GM20431 (cell line): Measurements from ENCODE around the gene RNF130.
"Not testable (repeated sequence)": the region's sequence is repeated elsewhere in the genome, so short reads cannot be mapped to it uniquely, and the experiment has no call there.

Source experiments
- in situ Hi-C: fragments of 300-500 bp; cut with MseI, MboI; formaldehyde crosslinking; loops from one replicate; pipeline ENCODE4 v1.15.0; 2020; ENCODE audit warnings: low sequenced_read_pairs; ENCODE audit not compliant: unreplicated experiment

The RNF130 gene

DNA sequence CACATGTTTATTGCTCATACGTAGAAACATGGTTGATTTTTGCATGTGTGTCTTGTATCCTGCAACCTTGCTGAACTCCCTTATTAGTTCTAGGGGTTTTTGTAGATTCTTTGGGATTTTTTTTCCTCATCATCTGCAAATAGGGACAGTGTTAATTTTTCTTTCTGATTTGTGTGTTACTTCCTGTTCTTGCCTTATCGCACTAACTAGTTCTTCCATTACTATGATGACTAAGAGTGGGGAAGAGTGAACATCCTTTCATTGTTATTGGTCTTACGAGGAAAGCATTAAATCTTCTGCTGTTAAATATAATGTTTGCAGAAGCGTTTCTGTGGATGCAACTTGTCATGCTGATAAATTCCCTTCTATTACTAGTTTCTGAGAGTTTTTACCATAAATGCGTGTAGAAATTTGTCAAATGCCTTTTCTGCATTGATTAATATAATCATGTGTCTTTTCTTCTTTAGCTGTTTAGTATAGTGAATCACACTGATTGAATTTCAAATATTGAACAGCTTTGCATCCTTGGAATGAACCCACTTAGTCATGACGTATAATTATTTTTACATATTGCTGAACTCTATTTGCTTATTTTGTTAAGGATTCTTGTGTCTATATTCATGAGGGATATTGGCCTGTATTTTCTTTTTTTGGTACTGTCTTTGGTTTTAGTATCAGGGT is 32.1 kb upstream of the RNF130 start:
- in situ Hi-C loops = no loop called here

DNA sequence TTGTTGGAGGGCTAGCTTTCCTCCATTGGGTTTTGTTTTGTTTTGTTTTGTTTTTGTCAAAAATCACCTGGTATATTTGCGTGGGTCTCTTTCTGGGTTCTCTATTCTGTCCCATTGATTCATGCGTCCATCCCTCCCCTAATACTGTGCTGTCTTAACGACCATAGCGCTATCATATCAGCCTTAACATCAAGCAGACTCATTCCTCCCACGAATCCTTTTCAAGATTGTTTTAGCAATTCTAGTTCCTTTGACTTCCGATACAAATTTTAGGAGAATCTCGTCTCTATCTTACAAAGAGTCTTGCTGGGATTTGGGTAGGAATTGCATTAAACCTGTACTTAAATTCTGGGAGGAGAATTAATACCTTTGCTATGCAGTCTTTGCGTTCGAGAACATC is 31.1 kb upstream of the RNF130 start:
- in situ Hi-C loops = no loop called here

DNA sequence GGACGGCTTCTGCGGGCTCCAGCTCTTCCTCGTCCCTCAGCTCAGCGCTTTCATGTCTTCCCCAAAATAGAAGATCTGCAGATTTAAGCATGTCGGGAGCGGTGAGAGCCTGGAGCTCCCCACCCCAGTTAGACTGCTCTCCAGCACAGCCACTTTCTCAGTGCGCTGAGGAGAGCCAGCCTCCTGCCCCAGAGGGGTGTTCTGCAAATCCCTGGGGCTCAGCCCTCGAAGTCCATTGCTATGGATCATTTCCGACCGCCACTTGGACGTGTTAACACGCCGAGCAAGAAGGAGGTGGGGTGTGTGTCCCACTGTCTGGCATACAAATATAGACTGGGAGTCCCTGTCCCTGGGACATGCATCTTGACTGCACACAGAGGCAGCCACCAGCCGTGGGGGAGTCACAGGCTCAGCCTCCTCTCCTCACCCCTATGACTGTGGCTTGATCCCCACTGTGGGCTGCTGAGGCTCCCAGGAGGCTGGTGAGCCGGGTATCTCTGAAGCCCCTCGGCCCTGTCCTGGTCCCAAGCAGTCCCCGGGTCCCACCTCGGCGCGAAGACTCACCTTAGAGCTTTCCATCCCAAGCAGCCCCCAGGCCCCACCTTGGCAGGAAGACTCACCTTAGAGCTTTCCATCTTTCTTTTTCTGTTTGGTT is 30.0 kb upstream of the RNF130 start:
- in situ Hi-C loops = no loop called here

DNA sequence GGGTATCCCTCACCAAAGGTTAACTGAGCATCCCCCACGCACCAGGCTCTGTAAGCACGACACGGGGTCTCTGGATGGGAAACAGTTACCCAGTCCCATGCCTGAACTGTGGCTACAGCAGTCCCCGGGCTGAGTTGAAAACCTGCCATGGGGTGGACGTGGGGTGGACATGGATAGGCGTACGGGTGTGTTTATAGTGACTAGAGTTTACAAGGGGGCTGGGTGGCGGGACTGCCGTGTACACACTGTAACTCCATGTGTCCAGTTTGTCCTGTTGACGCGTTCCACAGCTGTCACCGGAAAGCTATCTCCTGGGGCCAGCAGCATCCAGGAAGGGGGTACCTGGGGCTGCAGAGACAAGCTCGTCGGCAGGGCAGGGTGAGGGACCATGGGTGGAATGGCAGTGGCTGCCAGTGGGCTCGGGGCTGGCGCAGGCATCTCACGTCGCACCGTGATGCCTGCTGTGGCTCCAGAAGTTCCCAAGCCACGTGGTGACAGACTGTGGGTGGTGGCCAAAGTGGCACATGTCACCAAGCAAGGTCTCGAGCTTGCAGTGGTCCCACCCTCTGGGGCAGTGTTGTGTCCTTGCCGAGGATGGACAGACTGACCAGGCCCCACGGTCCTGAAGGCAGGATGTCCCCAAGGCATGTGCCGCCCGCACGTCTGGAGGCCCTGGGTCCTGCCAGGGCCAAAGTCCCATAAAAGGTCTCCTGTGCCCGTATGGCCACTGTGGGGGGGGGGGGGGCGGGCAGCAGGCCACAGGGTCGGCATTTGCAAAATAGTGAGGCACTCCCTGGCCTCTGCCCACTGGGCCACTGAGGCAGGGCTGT is 29.3 kb upstream of the RNF130 start:
- in situ Hi-C loops = no loop called here

DNA sequence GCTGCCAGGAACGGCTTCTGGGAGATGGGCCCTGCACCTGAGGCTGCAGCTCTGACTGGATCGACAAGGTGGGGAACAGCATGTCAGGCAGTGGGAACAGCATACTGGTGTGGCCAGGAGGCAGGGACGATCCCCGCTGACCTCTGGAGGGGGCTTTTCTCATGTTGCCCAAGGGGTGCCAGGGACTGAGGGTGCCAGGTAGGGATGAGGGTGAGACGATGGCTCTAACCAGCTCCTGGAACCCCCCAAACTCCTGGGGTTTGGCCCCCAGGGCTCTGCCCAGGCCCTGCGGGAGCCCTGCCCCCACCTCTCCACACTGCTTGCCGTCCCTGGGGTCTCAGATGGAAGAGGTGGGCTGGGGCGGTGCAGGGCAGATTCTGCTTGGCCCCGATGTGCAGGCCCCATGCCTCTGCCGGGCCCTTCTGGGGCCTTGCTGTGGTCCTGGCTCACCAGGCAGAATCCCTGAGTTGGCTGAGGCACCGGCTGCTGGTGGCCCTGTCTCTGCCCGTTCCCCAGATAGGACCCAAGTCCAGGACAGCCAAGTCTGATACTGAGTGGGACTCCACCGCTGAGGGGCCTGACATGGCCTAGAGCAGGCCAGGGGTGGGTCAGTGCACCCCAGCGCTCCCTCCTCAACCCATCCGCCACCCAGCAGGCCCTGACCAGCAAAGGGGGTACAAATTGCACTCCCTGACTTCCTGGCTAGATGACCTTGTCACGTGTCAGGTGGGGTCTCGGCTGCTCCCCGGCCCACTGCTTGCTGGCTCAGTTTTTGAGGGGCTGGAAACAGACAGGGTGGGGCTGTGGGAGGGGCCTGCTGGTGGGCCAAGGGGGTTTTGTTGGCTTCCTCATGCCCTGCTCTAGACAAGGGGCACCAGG is 28.4 kb upstream of the RNF130 start:
- in situ Hi-C loops = no loop called here

DNA sequence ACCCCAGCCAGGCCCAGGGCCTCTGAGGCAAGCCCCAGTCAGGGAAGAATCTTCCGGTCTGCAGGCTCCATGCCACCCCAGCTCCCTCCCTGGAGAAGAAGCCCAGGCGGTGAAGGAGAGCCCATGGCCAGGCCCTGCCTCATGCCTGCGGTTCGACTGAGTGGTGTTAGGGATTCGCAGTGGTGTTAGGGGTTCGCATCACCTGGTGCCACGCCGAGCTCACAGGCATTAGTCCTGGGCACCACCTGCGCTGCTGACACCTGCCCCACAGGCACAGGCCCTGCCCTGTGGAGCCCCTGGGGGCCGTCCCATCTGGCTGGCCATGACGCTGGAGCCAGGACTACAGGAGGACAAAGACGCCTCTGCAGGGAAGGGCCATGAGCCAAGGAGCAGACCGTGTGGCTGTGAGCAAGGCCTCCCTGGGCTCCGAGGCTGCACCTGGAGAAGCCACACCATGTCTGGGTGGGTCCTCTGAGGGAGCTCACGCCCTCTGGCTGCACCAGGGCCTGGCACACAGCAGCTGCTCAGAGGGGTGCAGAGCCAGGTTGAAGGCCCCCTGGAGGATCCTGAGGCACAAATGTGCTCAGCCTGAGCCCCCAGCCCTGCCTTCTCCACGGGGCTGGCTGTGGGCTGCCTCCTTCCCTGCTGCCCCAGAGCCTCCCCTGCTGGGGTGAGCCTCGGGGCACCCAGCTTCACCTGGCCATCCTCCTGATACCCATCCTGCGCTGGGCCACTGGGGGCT is 27.6 kb upstream of the RNF130 start:
- in situ Hi-C loops = no loop called here

DNA sequence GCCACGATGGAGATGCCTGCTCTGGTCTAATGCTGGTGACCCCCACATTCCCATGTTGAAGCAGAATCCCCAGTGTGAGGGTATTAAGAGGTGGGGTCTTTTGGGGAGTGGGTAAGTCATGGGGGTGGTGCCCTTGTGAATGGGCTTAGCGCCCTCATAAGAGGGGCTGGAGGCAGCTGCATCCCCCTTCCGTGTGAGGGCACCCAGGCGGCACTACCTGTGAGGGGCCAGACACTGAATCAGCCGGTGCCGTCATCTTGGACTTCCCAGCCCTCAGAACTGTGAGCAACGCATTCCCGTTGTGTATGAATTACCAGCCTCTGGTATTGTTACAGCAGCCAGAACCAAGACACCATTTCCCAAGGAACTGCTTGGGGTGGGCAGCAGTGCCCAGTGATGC is 27.0 kb upstream of the RNF130 start:
- in situ Hi-C loops = no loop called here

DNA sequence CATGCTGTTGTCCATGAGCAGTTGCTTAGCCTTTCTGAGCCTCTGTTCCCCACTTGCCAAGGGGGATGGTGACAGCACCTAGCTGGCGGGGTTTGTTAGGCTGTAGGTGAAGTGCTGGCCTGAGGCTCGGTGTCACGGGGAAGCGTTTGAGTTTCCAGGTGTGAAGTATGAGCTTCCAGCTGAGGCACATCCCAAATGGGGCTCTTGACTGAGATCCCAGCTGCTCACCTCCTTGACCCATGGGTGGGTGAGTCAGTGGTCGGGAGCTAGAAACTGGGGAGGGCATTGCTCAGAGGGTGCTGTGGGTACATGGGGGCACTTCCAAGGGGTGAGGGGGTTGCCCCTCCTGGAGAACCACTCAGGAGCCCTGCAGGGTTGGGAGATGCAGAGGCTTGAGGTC is 26.4 kb upstream of the RNF130 start:
- in situ Hi-C loops = no loop called here

DNA sequence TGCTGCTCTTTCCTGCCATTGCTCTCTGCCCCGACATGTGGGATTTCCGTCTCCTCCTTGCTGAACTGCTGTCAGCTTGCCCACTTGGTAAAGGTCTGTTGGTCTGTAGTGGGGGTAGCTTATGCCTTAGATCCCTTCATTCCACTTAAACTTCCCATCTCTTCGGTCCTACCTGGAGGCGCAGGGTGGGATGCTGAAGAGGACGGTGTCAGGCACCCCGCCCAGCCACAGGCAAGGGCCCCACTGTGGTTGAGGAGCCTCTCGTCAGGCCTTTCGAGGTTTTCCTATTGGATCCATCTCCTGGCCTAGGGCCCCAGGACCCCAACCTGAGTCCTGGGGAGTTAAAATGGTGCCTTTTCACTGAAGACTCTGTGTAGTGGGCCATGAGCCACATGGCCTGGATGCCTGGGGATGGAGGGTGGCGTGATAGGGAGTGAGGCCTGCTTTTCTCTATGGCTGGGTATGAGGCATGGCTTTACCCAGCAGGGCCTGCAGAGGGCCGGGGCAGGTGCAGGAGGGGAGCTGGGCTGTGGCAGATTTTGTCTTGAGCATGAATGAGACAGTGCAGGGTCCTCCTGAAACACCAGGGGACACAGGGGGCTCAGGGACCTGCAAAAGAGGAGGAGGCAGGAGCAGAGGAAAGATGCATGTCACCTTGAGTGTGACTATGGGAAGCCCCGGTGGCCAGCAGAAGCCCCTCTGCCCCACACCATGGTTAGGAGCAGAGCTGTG is 25.8 kb upstream of the RNF130 start:
- in situ Hi-C loops = no loop called here

DNA sequence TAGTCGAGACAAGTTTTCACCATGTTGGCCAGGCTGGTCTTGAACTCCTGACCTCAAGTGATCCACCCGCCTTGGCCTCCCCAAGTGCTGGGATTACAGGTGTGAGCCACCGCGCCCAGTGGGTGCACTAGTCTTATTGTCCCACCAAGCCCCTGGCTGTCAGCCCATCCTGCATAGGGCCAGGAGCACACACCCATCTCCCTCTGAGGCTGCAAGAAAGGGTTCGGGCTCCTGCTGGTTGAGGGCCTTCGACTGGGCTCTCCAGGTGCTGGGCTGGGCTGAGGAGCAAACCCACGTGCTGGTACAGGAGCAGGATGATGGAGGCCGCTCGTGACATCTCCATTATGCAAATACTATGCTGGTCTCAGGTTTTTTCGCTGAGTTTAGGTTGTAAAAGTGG is 25.1 kb upstream of the RNF130 start:
- in situ Hi-C loops = no loop called here

DNA sequence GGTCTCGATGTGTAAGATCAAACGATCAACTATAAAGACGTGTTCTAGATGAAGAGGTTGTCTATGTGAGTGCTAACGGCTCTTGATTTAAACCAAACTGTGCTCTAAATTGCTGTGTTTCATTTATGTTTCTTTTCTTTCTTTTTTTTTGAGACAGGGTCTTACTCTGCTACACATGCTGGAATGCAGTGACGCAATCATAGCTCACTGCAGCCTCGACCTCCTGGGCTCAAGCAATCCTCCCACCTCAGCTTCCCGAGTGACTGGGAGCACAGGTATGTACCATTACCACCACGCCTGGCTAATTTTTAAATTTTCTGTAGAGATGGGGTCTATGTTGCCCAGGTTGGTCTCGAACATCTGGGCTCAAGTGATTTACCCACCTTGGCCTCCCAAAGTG is 24.0 kb upstream of the RNF130 start:
- in situ Hi-C loops = no loop called here

DNA sequence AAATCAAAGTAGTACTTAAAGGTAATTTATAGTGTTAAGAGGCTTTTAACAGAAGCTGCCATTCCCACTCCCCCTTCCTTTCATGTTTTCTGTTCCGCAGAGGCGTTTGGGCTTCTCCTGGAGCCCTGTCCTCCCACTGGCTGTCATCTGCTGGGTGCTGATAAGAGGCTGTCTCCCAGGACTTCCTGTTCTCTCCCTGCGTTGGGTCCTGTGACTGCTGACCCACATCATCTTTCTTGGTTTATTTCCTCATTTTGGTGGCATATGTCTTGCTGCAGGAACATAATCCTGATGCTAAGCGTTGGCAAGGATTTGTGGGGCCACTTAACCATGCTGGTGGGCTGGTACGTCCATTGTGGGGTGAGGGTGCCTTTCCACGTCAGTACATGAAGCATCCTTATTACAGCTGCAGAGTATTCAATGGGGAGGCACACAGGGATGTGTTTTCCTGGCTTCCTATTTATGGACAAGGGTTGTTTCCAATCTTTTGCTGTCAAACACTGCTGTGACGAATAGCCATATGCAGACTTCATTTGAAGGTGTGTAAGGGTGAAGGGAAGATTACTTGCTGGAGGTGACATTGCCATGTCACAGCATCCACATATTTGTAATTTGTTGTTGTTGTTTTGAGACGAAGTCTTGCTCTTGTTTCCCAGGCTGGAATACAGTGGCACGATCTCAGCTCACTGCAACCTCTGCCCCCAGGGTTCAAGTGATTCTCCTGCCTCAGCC is 22.3 kb upstream of the RNF130 start:
- in situ Hi-C loops = no loop called here

DNA sequence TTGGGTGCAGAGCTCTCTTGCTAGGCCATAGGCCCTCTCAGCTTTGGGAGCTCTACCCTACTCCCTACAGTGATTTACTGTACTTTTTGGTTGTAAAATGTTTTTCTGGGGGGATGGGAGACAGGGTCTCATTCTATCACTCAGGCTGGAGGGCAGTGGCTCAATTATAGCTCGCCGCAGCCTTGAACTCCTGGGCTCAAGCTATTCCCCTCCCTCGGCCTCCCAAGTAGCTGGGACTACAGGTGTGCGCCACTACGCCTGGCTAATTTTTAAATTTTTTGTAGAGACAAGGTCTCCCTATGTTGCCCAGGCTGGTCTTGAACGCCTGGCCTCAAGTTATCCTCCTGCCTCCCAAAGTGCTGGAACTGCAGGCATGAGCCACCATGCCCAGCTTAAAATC is 21.7 kb upstream of the RNF130 start:
- in situ Hi-C loops = no loop called here

DNA sequence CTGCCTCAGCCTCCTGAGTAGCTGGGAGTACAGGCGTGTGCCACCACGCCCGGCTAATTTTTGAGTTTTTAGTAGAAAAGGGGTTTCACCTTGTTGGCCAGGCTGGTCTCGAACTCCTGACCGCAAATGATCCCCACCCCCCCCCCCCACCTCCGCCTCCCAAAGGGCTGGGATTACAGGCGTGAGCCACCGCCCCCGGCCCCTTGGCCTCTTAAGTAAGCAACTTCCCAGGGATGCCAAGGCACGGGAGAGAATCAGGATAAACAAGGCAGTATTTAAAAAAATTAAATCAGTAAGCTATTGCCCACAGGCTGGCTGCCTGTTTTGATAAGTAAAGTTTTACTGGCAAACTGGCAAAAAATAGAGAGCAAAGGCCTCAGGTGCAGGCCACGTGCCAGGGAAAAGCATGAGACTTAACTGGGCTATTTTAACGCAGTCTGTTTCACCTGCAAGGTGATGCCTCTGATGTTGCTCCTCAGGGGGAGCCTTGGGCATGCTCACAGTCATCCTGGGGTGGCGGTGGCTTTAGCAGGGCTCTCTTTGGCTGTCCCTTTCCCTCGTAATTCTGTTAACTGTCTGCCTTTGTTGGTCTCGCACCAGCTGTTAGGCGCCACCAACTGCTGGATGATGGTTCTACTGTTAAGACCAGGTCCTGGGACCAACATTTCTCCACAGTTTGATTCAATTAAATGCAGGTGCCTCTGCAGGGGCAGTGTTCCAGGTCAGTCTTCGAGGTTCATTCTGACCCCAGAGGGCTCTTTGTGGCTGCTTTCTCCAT is 19.4 kb upstream of the RNF130 start:
- in situ Hi-C loops = no loop called here

DNA sequence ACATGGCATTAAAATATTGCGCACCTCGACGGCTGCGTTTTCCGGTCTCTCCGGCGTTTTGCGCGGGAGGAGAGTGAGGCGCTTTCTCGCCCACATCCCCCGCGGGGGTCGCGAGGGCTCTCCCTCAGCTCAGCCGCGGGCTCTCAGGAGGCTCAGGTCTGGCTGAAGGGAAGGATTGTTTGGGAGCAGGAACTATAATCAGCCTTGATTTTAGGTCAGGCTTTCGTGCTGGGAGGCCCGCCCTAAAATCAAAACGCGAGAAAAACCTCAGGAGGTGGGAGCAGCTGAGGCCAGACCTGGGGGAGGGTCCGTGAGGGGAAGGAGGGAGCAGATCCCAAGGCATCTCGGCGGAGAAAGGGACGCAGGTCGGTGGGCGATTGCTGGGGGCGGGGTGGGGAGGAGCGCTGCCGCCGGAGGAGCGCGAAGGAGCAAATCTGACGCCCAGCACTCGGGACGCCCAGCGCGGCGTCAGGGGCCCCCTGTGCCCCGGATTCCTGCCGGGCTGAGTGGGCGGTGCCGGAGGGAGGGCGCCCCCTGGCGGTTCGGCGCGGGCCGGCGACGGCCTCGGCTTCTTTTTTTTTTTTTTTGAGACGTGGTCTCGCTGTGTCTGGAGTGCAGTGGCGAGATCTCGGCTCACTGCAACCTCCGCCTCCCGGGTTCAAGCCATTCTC is 18.7 kb upstream of the RNF130 start:
- in situ Hi-C loops = no loop called here

DNA sequence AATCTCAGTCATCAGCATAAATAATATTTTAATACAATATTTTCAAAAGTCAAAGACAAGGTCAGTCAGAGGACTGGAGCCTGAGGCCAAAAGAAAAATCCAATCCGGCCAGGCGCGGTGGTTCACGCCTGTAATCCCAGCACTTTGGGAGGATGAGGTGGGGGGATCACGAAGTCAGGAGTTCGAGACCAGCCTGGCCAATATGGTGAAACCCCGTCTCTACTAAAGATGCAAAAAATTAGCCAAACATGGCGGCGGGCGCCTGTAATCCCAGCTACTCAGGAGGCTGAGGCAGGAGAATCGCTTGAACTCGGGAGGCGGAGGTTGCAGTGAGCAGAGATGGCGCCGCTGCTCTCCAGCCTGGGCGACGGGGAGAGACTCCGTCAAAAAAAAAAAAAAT is 18.1 kb upstream of the RNF130 start:
- in situ Hi-C loops = not testable (repeated sequence)

DNA sequence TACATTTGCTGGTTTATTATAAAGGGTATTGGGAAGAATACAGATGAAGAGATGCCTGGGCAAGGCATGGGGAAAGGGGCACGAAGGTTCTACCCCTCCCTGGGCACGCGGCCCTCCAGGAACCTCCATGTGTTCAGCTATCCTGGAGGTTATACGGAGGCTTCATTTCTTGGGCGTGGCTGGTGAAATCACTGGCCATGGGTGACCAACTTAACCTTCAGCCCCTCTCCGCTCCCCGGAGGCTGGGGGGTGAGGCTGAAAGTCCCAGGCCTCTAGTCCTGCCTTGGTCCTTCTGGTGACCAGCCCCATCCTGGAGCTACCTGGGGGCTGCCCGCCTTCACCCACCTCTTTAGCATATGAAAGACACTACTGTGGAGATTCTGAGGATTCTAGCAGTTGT is 17.0 kb upstream of the RNF130 start:
- in situ Hi-C loops = no loop called here
